ENCODE results near the gene TENM4. TPM values are rescaled to one million over a fixed set of nuclear protein-coding genes. Genes with fewer than 3 reads are reported as not detected.

Gene TENM4
- total and polyA plus RNA-seq, 4 donors: 0.02 to 0.33 (median 0.14) TPM

GRCh38 chr11:78762105-78762504 lies 678.7 kb downstream of the TENM4 start:
- Histone ChIP-seq H3K36me3 (ENCODE audit: control insufficient read depth in 4 of 4, insufficient read depth in 3 of 4, low read depth in 1 of 4, low read length in 3 of 4) (no peaks in the 10 kb centered on the region), H3K27ac (ENCODE audit: low read depth in 1 of 2, low read length in 2 of 2) (no peak overlapping the region), H3K27me3 (ENCODE audit: control insufficient read depth in 4 of 4, insufficient read depth in 4 of 4, low read length in 3 of 4) (no peaks in the 10 kb centered on the region), H3K4me3 (ENCODE audit: low read depth in 1 of 3, low read length in 3 of 3) (no peak overlapping the region), H3K4me1 (ENCODE audit: control insufficient read depth in 4 of 4, insufficient read depth in 4 of 4, low read length in 3 of 4) (no peaks in the 10 kb centered on the region), H3K9ac (ENCODE audit: low read depth in 1 of 2, low read length in 2 of 2) (no peak overlapping the region), H3K9me3 (ENCODE audit: control insufficient read depth in 4 of 4, low read length in 3 of 4) (no peaks in the 10 kb centered on the region)
- TF ChIP-seq RAD21 (IDR thresholded peaks at IDR 0.05) (no peak), HNF4G (IDR thresholded peaks at IDR 0.05) (no peak), FOXA2 (IDR thresholded peaks at IDR 0.05) (no peak), FOXA1 (IDR thresholded peaks at IDR 0.05) (no peak), MAX (IDR thresholded peaks at IDR 0.05) (no peak), REST (IDR thresholded peaks at IDR 0.05) (no peak), ZBTB33 (IDR thresholded peaks at IDR 0.05) (no peak), EGR1 (IDR thresholded peaks at IDR 0.05; ENCODE audit: low read depth in 2 of 2) (no peak), RXRA (IDR thresholded peaks at IDR 0.05) (no peak), GABPA (IDR thresholded peaks at IDR 0.05 in 1 of 2, conservative IDR thresholded peaks at IDR 0.05 in 1 of 2) (no peak), NR2F2 (IDR thresholded peaks at IDR 0.05) (no peak), CTCF (IDR thresholded peaks at IDR 0.05; ENCODE audit: low read depth, low read length, missing input control) (no peak), TAF1 (conservative IDR thresholded peaks at IDR 0.05) (no peak), SP1 (IDR thresholded peaks at IDR 0.05) (no peak)
- DNase-seq (ENCODE audit: low spot score): no peak
- WGBS: 92% methylated on average over 3 of the region's 3 CpGs

DNA sequence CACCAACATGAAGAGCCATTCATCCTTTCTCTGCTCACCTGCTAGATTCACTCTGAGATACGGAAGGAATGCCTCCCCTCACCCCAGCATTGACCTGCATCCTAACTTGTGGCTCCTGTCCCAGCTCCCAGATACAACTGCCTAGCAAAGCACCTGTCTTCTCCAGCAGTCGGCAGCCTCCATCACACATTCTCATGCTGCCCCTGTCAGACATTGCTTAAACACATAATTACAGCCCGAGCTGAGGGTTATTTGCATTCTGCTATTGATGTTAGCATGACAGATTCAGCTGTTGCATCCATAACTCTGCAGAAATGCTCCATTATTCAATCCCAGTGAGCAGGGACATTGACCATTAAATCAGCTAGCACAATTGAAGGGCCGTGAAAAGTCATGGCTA lies 681.8 kb downstream of the TENM4 start:
- H3K4me1 ChIP-seq (ENCODE audit: control insufficient read depth in 4 of 4, insufficient read depth in 4 of 4, low read length in 3 of 4): no peaks in the 10 kb centered on the region
- no peaks in the 10 kb centered on the region for H3K36me3 ChIP-seq (ENCODE audit: control insufficient read depth in 4 of 4, insufficient read depth in 3 of 4, low read depth in 1 of 4, low read length in 3 of 4)
- no peaks in the 10 kb centered on the region for H3K9me3 ChIP-seq (ENCODE audit: control insufficient read depth in 4 of 4, low read length in 3 of 4)
- H3K4me3 ChIP-seq (ENCODE audit: low read depth in 1 of 3, low read length in 3 of 3): no peak overlapping the region
- H3K9ac ChIP-seq (ENCODE audit: low read depth in 1 of 2, low read length in 2 of 2): no peak overlapping the region
- H3K27ac ChIP-seq (ENCODE audit: low read depth in 1 of 2, low read length in 2 of 2): no peak overlapping the region
- TF ChIP-seq REST (IDR thresholded peaks at IDR 0.05): no peak
- no peak for TF ChIP-seq JUND (IDR thresholded peaks at IDR 0.05)
- TF ChIP-seq RXRA (IDR thresholded peaks at IDR 0.05): no peak
- no peak for TF ChIP-seq RAD21 (IDR thresholded peaks at IDR 0.05)
- TF ChIP-seq ZBTB33 (IDR thresholded peaks at IDR 0.05): no peak
- TF ChIP-seq HNF4A (conservative IDR thresholded peaks at IDR 0.05): no peak
- no peak for TF ChIP-seq TAF1 (conservative IDR thresholded peaks at IDR 0.05)
- no peak for TF ChIP-seq SP1 (IDR thresholded peaks at IDR 0.05)
- H3K27me3 ChIP-seq (ENCODE audit: control insufficient read depth in 4 of 4, insufficient read depth in 4 of 4, low read length in 3 of 4): no peaks in the 10 kb centered on the region
- 63% methylated on average over 4 of the region's 4 CpGs for WGBS
- DNase-seq (ENCODE audit: low spot score): no peak
